Endothelial cell of umbilical vein (primary cell): Measurements from ENCODE around the gene NOSIP. TPM values are rescaled to one million over a fixed set of nuclear protein-coding genes. Genes with fewer than 3 reads are reported as not detected.

ENCODE experiments used
- BruUV-seq: library from RNA; stranded (reverse); fragments of 400-500 nt; replicated peaks from 2 replicates; lab custom pipeline; 2021; lab: Mats Ljungman, UMichigan
- CTCF ChIA-PET: fragments of 300-600, 350-600 bp; sonication (Branson Sonifier 250); formaldehyde crosslinking; loops from one replicate; lab custom pipeline; 2021; ENCODE audit warnings: antibody characterized with exemption, inconsistent platforms; lab: Charles Lee
- POLR2A ChIA-PET: fragments of 300-600, 350-600 bp; sonication (Branson Sonifier 250); formaldehyde crosslinking; loops from one replicate; lab custom pipeline; 2021; ENCODE audit warnings: antibody characterized with exemption, inconsistent platforms; lab: Charles Lee
- DNase-seq: peaks from one replicate; pipeline ENCODE4 v3.0.0-alpha.2; 2011; ENCODE audit warnings: low read depth, low spot score
- FAIRE-seq: peaks from 2 replicates; lab custom pipeline; 2011; peaks lifted over from hg19 to GRCh38; lab: Jason Lieb, UNC
- H2AFZ ChIP-seq: 2 replicates; pipeline ENCODE4 v1.6.0; 2012; ENCODE audit warnings: low read depth, low read length, control low read depth, inconsistent platforms
- H3K27ac ChIP-seq: 2 replicates; pipeline ENCODE4 v1.5.1; 2011; ENCODE audit warnings: low read depth, mild to moderate bottlenecking, control low read depth, low read length, moderate library complexity; ENCODE audit not compliant: insufficient read depth
- H3K27me3 ChIP-seq, 2 experiments: 2 replicates each; pipeline versions ENCODE4 v1.6.0 to v1.6.1; 2011; ENCODE audit warnings: low read length in 2 of 2, mixed read lengths in 1 of 2; ENCODE audit not compliant: control insufficient read depth in 2 of 2, insufficient read depth in 2 of 2
- H3K36me3 ChIP-seq, 2 experiments: 2 replicates in 1 of 2; 3 replicates in 1 of 2; pipeline ENCODE4 v1.5.1; 2011; ENCODE audit warnings: low read length in 2 of 2, mild to moderate bottlenecking in 1 of 2, moderate library complexity in 1 of 2; ENCODE audit not compliant: control insufficient read depth in 2 of 2, insufficient read depth in 2 of 2; ENCODE audit errors: extremely low read depth in 1 of 2
- H3K4me1 ChIP-seq: 3 replicates; pipeline ENCODE4 v1.5.1; 2011; ENCODE audit warnings: mild to moderate bottlenecking, low read length; ENCODE audit not compliant: control insufficient read depth, insufficient read depth; ENCODE audit errors: extremely low read depth
- H3K4me2 ChIP-seq: 2 replicates; pipeline ENCODE4 v1.6.1; 2011; ENCODE audit warnings: low read length, control low read depth, mixed read lengths; ENCODE audit not compliant: insufficient read depth
- H3K4me3 ChIP-seq, 3 experiments: fragments of 200-600 bp in 1 of 3; sonication (generic), shearing (Covaris generic) in 1 of 3; replicated peaks in 1 of 3; 2 replicates each; pipeline ENCODE4 v1.5.1; 2011 to 2016; ENCODE audit warnings: control low read depth in 3 of 3, low read length in 3 of 3, mild to moderate bottlenecking in 2 of 3, inconsistent platforms in 1 of 3, low read depth in 1 of 3, moderate library complexity in 1 of 3; ENCODE audit not compliant: insufficient read depth in 1 of 3
- H3K79me2 ChIP-seq: 2 replicates; pipeline ENCODE4 v1.6.0; 2012; ENCODE audit warnings: low read length, inconsistent platforms; ENCODE audit not compliant: control insufficient read depth, insufficient read depth
- H3K9ac ChIP-seq: replicated peaks from 2 replicates; pipeline ENCODE3; 2011; ENCODE audit warnings: low read length, control low read depth; ENCODE audit not compliant: insufficient read depth; ENCODE audit errors: extremely low read depth
- H3K9me1 ChIP-seq: replicated peaks from 3 replicates; pipeline ENCODE4 v1.6.0; 2011; ENCODE audit warnings: mild to moderate bottlenecking, low read length; ENCODE audit not compliant: control insufficient read depth, insufficient read depth; ENCODE audit errors: extremely low read depth
- H3K9me3 ChIP-seq: replicated peaks from 2 replicates; pipeline ENCODE4 v1.5.1; 2012; ENCODE audit warnings: low read length, inconsistent platforms; ENCODE audit not compliant: control insufficient read depth, insufficient read depth
- H4K20me1 ChIP-seq: replicated peaks from 2 replicates; pipeline ENCODE3; 2011; ENCODE audit warnings: mild to moderate bottlenecking, low read length; ENCODE audit not compliant: control insufficient read depth, insufficient read depth; ENCODE audit errors: extremely low read depth
- EZH2 ChIP-seq: IDR thresholded peaks from 2 replicates; pipeline ENCODE4 v1.6.1; 2012; ENCODE audit warnings: borderline replicate concordance, low read depth, mild to moderate bottlenecking, moderate library complexity, low read length, inconsistent platforms; ENCODE audit not compliant: severe bottlenecking
- FOS ChIP-seq: IDR thresholded peaks from 2 replicates; pipeline ENCODE4 v1.6.1; 2011; ENCODE audit warnings: mild to moderate bottlenecking, low read length, moderate library complexity, borderline replicate concordance; ENCODE audit not compliant: insufficient read depth
- GATA2 ChIP-seq: IDR thresholded peaks from 2 replicates; pipeline ENCODE4 v1.7.0; 2011; ENCODE audit warnings: low read depth, mild to moderate bottlenecking, moderate library complexity, mixed read lengths, low read length; ENCODE audit not compliant: insufficient read length, insufficient read depth
- JUN ChIP-seq: IDR thresholded peaks from 2 replicates; pipeline ENCODE4 v1.6.1; 2011; ENCODE audit warnings: borderline replicate concordance, low read depth; ENCODE audit not compliant: insufficient read length, insufficient read depth
- MYC ChIP-seq: IDR thresholded peaks from one replicate; pipeline ENCODE4 v1.6.1; 2011; ENCODE audit warnings: mild to moderate bottlenecking, low read depth, low read length
- POLR2A ChIP-seq: IDR thresholded peaks from 2 replicates; pipeline ENCODE4 v1.6.1; 2012; ENCODE audit warnings: low read depth, mild to moderate bottlenecking, control low read depth, low read length
- POLR2AphosphoS5 ChIP-seq: IDR thresholded peaks from 2 replicates; pipeline ENCODE4 v1.6.1; 2012; ENCODE audit warnings: low read depth, mild to moderate bottlenecking, control low read depth, low read length, moderate library complexity; ENCODE audit not compliant: insufficient read depth
- dilution Hi-C: fragments of 300-500 bp; cut with MboI; formaldehyde crosslinking; loops from one replicate; pipeline ENCODE4 v1.15.0; 2019; ENCODE audit warnings: low sequenced_read_pairs; ENCODE audit not compliant: extremely low pct_ligation_motif_present
- intact Hi-C: fragments of 100-400 bp; cut with micrococcal nuclease; formaldehyde crosslinking; loops from one replicate; pipeline ENCODE4 v1.10.0; 2022
- polyA plus RNA-seq, 4 experiments: library from polyadenylated mRNA; depleted of rRNA in 3 of 4; stranded (reverse) in 3 of 4; unstranded in 1 of 4; fragments of >200 nt; gene quantifications; 2 replicates each; pipeline versions ENCODE4 v1.2.1 to v1.2.3, GENCODE V29; 2011 to 2012; ENCODE audit warnings: missing spikeins in 1 of 4
- total RNA-seq: library from RNA; stranded (reverse); gene quantifications from 2 replicates; pipeline ENCODE4 v1.2.3, GENCODE V29; 2021
- TF ChIP-seq, protein P1 (sequence below), 2 donors: IDR thresholded peaks; 1 replicate in 1 of 2; 2 replicates in 1 of 2; pipeline ENCODE4 v1.5.1; 2011; ENCODE audit warnings: low read length in 2 of 2, mild to moderate bottlenecking in 2 of 2, moderate library complexity in 2 of 2, control low read depth in 1 of 2, inconsistent platforms in 1 of 2, low read depth in 1 of 2; ENCODE audit not compliant: insufficient read depth in 1 of 2; ENCODE audit errors: extremely low read depth in 1 of 2
- TF ChIP-seq, protein P2 (sequence below): IDR thresholded peaks from 2 replicates; pipeline ENCODE4 v1.6.1; 2011; ENCODE audit not compliant: insufficient read depth, insufficient read length

NOSIP gene
- total and polyA plus RNA-seq, 2 donors (not counting 3 experiments of a cell fraction or from before 2014, with no cell fraction given): 77.5 to 128 TPM

DNA sequence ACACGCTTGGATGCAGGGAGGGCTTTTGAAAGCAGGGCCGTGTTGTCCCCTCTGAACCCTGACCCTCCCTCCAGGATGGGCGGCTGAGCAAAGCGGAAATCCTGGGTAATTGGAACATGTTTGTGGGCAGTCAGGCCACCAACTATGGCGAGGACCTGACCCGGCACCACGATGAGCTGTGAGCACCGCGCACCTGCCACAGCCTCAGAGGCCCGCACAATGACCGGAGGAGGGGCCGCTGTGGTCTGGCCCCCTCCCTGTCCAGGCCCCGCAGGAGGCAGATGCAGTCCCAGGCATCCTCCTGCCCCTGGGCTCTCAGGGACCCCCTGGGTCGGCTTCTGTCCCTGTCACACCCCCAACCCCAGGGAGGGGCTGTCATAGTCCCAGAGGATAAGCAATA lies 37.3 kb downstream of the NOSIP start:
- Histone ChIP-seq H3K27me3 (no peaks in the 10 kb centered on the region), H4K20me1 (no peaks in the 10 kb centered on the region), H3K4me2 (no peak overlapping the region), H3K9me1 (no peaks in the 10 kb centered on the region), H3K4me3 (no peak overlapping the region), H2AFZ (no peak overlapping the region), H3K9ac (no peak overlapping the region), H3K27ac (no peak overlapping the region), H3K79me2 (no peaks in the 10 kb centered on the region), H3K9me3 (no peaks in the 10 kb centered on the region), H3K4me1 (peaks cover 2% of the 10 kb centered on the region), H3K36me3 (peaks cover 8 to 10% of the 10 kb centered on the region in 2 experiments)
- FAIRE-seq: no peak
- intact Hi-C loops: no loop called here
- TF ChIP-seq GATA2 (no peak), JUN (no peak), EZH2 (no peak), MYC (no peak), FOS (no peak), POLR2A (no peak), POLR2AphosphoS5 (no peak)
- TF ChIP-seq, protein P1, sequence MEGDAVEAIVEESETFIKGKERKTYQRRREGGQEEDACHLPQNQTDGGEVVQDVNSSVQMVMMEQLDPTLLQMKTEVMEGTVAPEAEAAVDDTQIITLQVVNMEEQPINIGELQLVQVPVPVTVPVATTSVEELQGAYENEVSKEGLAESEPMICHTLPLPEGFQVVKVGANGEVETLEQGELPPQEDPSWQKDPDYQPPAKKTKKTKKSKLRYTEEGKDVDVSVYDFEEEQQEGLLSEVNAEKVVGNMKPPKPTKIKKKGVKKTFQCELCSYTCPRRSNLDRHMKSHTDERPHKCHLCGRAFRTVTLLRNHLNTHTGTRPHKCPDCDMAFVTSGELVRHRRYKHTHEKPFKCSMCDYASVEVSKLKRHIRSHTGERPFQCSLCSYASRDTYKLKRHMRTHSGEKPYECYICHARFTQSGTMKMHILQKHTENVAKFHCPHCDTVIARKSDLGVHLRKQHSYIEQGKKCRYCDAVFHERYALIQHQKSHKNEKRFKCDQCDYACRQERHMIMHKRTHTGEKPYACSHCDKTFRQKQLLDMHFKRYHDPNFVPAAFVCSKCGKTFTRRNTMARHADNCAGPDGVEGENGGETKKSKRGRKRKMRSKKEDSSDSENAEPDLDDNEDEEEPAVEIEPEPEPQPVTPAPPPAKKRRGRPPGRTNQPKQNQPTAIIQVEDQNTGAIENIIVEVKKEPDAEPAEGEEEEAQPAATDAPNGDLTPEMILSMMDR (IDR thresholded peaks at IDR 0.05; ENCODE audit: extremely low read depth in 1 of 2, insufficient read depth in 1 of 2, low read depth in 1 of 2, low read length in 2 of 2): no peak
- TF ChIP-seq, protein P2, sequence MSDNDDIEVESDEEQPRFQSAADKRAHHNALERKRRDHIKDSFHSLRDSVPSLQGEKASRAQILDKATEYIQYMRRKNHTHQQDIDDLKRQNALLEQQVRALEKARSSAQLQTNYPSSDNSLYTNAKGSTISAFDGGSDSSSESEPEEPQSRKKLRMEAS: no peak
- dilution Hi-C loops: no loop called here
- ChIA-PET POLR2A (no interaction called here), CTCF (no interaction called here)
- BruUV-seq: TSS peak; percentile 71
- DNase-seq: no peak
